Kidney (tissue), 14 donors: ENCODE measurements around the gene LAMA4. TPM values are rescaled to one million over a fixed set of nuclear protein-coding genes. Genes with fewer than 3 reads are reported as not detected.

Experiments
- DNase-seq, 5 donors: peaks; one replicate each; pipeline ENCODE4 v3.0.0-alpha.2; 2013 to 2020
- FAIRE-seq: peaks from 2 replicates; lab custom pipeline; 2012; peaks lifted over from hg19 to GRCh38; lab: Jason Lieb, UNC
- H3K27ac ChIP-seq, 2 donors: one replicate each; pipeline ENCODE4 v1.7.0; 2013; ENCODE audit warnings: low read depth in 2 of 2, low read length in 2 of 2, inconsistent platforms in 1 of 2
- H3K27me3 ChIP-seq: one replicate; pipeline ENCODE4 v1.7.1; 2013; ENCODE audit warnings: low read length, inconsistent platforms; ENCODE audit not compliant: control insufficient read depth, insufficient read depth
- H3K36me3 ChIP-seq, 3 donors: one replicate each; pipeline versions ENCODE4 v1.7.0 to v1.7.1; 2013; ENCODE audit warnings: low read length in 3 of 3, control low read depth in 1 of 3, inconsistent platforms in 1 of 3; ENCODE audit not compliant: insufficient read depth in 3 of 3, control insufficient read depth in 2 of 3
- H3K4me1 ChIP-seq, 3 donors: one replicate each; pipeline versions ENCODE4 v1.7.0 to v1.7.1; 2013; ENCODE audit warnings: low read length in 3 of 3, inconsistent platforms in 1 of 3, low read depth in 1 of 3; ENCODE audit not compliant: control insufficient read depth in 2 of 3, insufficient read depth in 2 of 3
- H3K4me3 ChIP-seq, 3 donors: one replicate each; pipeline versions ENCODE4 v1.7.0 to v1.8.1; 2013; ENCODE audit warnings: low read length in 3 of 3, control low read depth in 1 of 3, inconsistent platforms in 1 of 3
- H3K9ac ChIP-seq, 3 donors: one replicate each; pipeline versions ENCODE4 v1.7.0 to v1.7.1; 2013; ENCODE audit warnings: low read length in 3 of 3, control low read depth in 1 of 3, inconsistent platforms in 1 of 3
- H3K9me3 ChIP-seq, 3 donors: one replicate each; pipeline versions ENCODE4 v1.7.0 to v1.7.1; 2013; ENCODE audit warnings: low read length in 3 of 3, control low read depth in 1 of 3, inconsistent platforms in 1 of 3; ENCODE audit not compliant: control insufficient read depth in 2 of 3, insufficient read depth in 1 of 3
- CTCF ChIP-seq: IDR thresholded peaks from 3 replicates; pipeline ENCODE4 v1.5.1; 2012; ENCODE audit warnings: mild to moderate bottlenecking, moderate library complexity, borderline replicate concordance; ENCODE audit not compliant: insufficient read depth; ENCODE audit errors: extremely low read depth
- intact Hi-C: fragments of 100-400 bp; cut with DNase I; formaldehyde crosslinking; loops from one replicate; pipeline ENCODE4 v1.11.1; 2022
- polyA plus RNA-seq: library from polyadenylated mRNA; stranded (reverse); fragments of 350-450 nt; fragmentation: Illumina TruSeq; extraction: RNeasy Lipid Tissue Mini Kit (QIAGEN cat#74804); gene quantifications from one replicate; pipeline ENCODE4 v1.2.3, GENCODE V29; 2014; ENCODE audit warnings: low read depth, low replicate concordance; ENCODE audit not compliant: insufficient read depth
- total RNA-seq: library from RNA; stranded (reverse); fragmentation: NEBNext Ultra II Directional; extraction: Animal tissue kit (Norgen Biotek cat#: 25700); gene quantifications from one replicate; pipeline ENCODE4 v1.2.1, GENCODE V29; 2021
- donor health status: control.
- donor health status: control.
- donor health status: control.
- donor health status: control.
- donor health status: control.
- donor health status: DM: yes; HTN: yes; CAD: no.
- donor health status: Normal renal cell carcinoma (clear cell type).

The LAMA4 gene
- total and polyA plus RNA-seq, 2 donors from 2014 or later, result 5.6 to 20.7 TPM

DNA sequence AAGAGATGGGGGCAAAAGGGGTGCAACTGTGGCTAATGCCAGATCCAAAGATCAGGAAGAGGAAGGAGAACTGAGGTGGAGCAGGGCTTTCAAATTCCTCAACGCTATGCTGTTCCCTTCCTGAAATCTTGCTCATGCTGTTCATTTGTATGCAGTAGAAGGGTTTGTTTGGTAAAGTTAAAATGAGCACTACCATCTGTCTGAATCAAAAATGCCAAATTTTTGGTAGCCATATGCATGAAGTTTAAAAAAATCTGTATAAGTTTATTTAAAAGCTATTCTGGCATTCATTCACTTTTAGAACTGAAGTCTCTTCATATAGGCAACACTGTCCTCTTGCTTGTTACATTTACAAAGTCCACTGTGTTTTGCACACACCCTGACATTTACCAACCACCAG is 84.8 kb downstream of the LAMA4 start:
- no peak for TF ChIP-seq CTCF

GRCh38 chr6:112163295-112164257 is 90.8 kb downstream of the LAMA4 start:
- intact Hi-C loops, result no loop called here
- H3K9ac ChIP-seq, result no peak overlapping the region
- H3K9me3 ChIP-seq, result no peaks in the 10 kb centered on the region
- H3K27ac ChIP-seq, result no peak overlapping the region
- peak in 4 of 5 donors; percentile 58 to 74 (median 73) for DNase-seq
- no peaks in the 10 kb centered on the region for H3K27me3 ChIP-seq
- no peaks in the 10 kb centered on the region for H3K4me1 ChIP-seq
- H3K4me3 ChIP-seq, result no peak overlapping the region
- TF ChIP-seq CTCF, result peak; percentile 69
- H3K36me3 ChIP-seq, result no peaks in the 10 kb centered on the region
- FAIRE-seq, result no peak

More for the DNA sequence above, 84.8 kb downstream of the LAMA4 start:
- no peak overlapping the region for H3K27ac ChIP-seq
- H3K9ac ChIP-seq, result no peak overlapping the region
- no peaks in the 10 kb centered on the region for H3K36me3 ChIP-seq
- H3K4me1 ChIP-seq, result no peaks in the 10 kb centered on the region
- DNase-seq (no peak), FAIRE-seq (no peak)
- H3K27me3 ChIP-seq, result no peaks in the 10 kb centered on the region
- intact Hi-C loops, result no loop called here
- H3K9me3 ChIP-seq, result no peaks in the 10 kb centered on the region
- no peak overlapping the region for H3K4me3 ChIP-seq

DNA sequence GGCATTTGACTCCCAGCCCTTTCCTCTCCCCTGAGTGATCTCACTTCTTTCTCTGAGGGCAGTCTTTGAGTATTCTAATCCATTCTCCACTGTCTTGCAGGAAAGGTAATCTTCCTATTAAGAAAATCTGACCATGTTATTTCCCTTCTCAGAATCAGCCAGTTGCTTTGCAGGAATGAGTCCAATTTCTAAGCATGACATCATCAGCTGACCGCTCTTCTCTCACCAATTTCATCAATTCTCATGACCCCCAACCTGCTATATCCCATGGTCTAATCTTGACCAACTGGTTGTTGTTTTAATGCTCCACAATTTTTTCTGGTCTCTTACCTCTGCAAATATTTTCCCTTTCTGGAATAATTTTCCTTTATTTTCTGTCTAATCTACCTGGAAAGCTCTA is 93.6 kb downstream of the LAMA4 start:
- no peak overlapping the region for H3K4me3 ChIP-seq
- H3K9me3 ChIP-seq, result no peaks in the 10 kb centered on the region
- no peaks in the 10 kb centered on the region for H3K27me3 ChIP-seq
- DNase-seq, result no peak
- TF ChIP-seq CTCF, result no peak
- FAIRE-seq, result no peak
- H3K36me3 ChIP-seq, result no peaks in the 10 kb centered on the region
- H3K27ac ChIP-seq, result no peak overlapping the region
- intact Hi-C loops, result no loop called here
- no peak overlapping the region for H3K9ac ChIP-seq
- no peaks in the 10 kb centered on the region for H3K4me1 ChIP-seq
